Spleen (tissue), 13 donors: Measurements from ENCODE around the gene BAIAP2L1. TPM values are rescaled to one million over a fixed set of nuclear protein-coding genes. Genes with fewer than 3 reads are reported as not detected.
"Not testable (repeated sequence)": the region's sequence is repeated elsewhere in the genome, so short reads cannot be mapped to it uniquely, and the experiment has no call there.

ENCODE experiments used
- DNase-seq: peaks from one replicate; pipeline ENCODE4 v3.0.0-alpha.2; 2020
- H3K27ac ChIP-seq, 8 donors: fragments of 200-600 bp; sonication (generic) in 7 of 8; 1 replicate in 4 of 8; 2 replicates in 4 of 8; pipeline versions ENCODE4 v1.5.0 to v1.8.0; 2016 to 2021; ENCODE audit warnings: inconsistent platforms in 4 of 8, mild to moderate bottlenecking in 4 of 8, moderate library complexity in 1 of 8
- H3K27me3 ChIP-seq, 7 donors: fragments of 200-600 bp; sonication (generic) in 6 of 7; replicated peaks in 1 of 7; 1 replicate in 4 of 7; 2 replicates in 3 of 7; pipeline versions ENCODE4 v1.5.0 to v1.8.0; 2016 to 2021; ENCODE audit warnings: inconsistent platforms in 3 of 7, mild to moderate bottlenecking in 1 of 7
- H3K36me3 ChIP-seq, 6 donors: fragments of 200-600 bp; sonication (generic) in 5 of 6; 1 replicate in 4 of 6; 2 replicates in 2 of 6; pipeline versions ENCODE4 v1.5.0 to v1.8.0; 2016 to 2021; ENCODE audit warnings: inconsistent platforms in 2 of 6
- H3K4me1 ChIP-seq, 6 donors: fragments of 200-600 bp; sonication (generic) in 5 of 6; 1 replicate in 3 of 6; 2 replicates in 3 of 6; pipeline versions ENCODE4 v1.5.0 to v1.8.0; 2016 to 2021; ENCODE audit warnings: inconsistent platforms in 3 of 6
- H3K4me3 ChIP-seq, 8 donors: fragments of 200-600 bp; sonication (generic) in 7 of 8; 1 replicate in 4 of 8; 2 replicates in 4 of 8; pipeline versions ENCODE4 v1.5.0 to v1.8.0; 2016 to 2021; ENCODE audit warnings: inconsistent platforms in 4 of 8, mild to moderate bottlenecking in 4 of 8, moderate library complexity in 2 of 8
- H3K9me3 ChIP-seq, 8 donors: fragments of 200-600 bp; sonication (generic) in 7 of 8; 1 replicate in 4 of 8; 2 replicates in 4 of 8; pipeline versions ENCODE4 v1.5.0 to v1.8.0; 2016 to 2021; ENCODE audit warnings: inconsistent platforms in 4 of 8
- POLR2A ChIP-seq, 3 donors: fragments of 450-650 bp; IDR thresholded peaks; one replicate each; pipeline ENCODE4 v1.5.1; 2017; ENCODE audit warnings: antibody characterized with exemption in 3 of 3, mild to moderate bottlenecking in 1 of 3
- POLR2AphosphoS5 ChIP-seq, 3 donors: sonication (generic); formaldehyde crosslinking; IDR thresholded peaks; one replicate each; pipeline ENCODE4 v1.5.1; 2017; ENCODE audit warnings: antibody characterized with exemption in 3 of 3
- WGBS, 5 donors: extraction: QIAGEN DNeasy Blood & Tissue Kit in 3 of 5; methylation state at CpG; one replicate each; pipeline versions ENCODE4 v1.1.5 to v1.1.7; 2013 to 2018; 5-methylcytosine and 5-hydroxymethylcytosine counted together
- intact Hi-C: fragments of 100-400 bp; cut with DNase I; formaldehyde crosslinking; loops from one replicate; pipeline ENCODE4 v1.15.0; 2023; ENCODE audit warnings: low total_unique reads
- long read RNA-seq, 2 donors: transcript quantifications; one replicate each; lab custom pipeline, GENCODE V29; 2026
- polyA plus RNA-seq, 3 donors: library from polyadenylated mRNA; stranded (reverse); fragments of 200-250 nt; gene quantifications; one replicate each; pipeline ENCODE4 v1.2.1, GENCODE V29; 2013
- total RNA-seq, 7 donors: library from RNA; depleted of rRNA in 3 of 7; stranded (reverse); fragments of >200 nt in 3 of 7; fragmentation: NEBNext Ultra II Directional in 4 of 7; extraction: Animal tissue kit (Norgen Biotek cat#: 25700) in 4 of 7; gene quantifications; one replicate each; pipeline versions ENCODE4 v1.1.0 to v1.2.1, GENCODE V29; 2016 to 2021
- TF ChIP-seq, protein P1 (sequence below), 11 experiments: fragments of 200-600 bp in 7 of 11; fragments of 450-650 bp in 4 of 11; sonication (generic) in 4 of 11; IDR thresholded peaks in 8 of 11; conservative IDR thresholded peaks in 3 of 11; 1 replicate in 7 of 11; 2 replicates in 4 of 11; pipeline versions ENCODE4 v1.4.0 to v1.8.0; 2016 to 2021; ENCODE audit warnings: antibody characterized with exemption in 11 of 11, inconsistent platforms in 4 of 11, mild to moderate bottlenecking in 1 of 11
- donor health status: healthy with polysubstance abuse.
- donor health status: DM: no; HTN: no; CAD: no; lungs with moderate emphysema.
- donor health status: DM: no; HTN: no; CAD: no.
- donor health status: Bipolar disorder and iron deficiency.
- donor health status: healthy.
- donor health status: DM: no; HTN: no; CAD: no.
- donor health status: DM: yes; HTN: yes; CAD: no.

Gene BAIAP2L1
- 1 to 10 TPM in 5 of 7 donors, under 1 TPM in 2; 0.72 to 2.6 (median 2.1) TPM for total RNA-seq
- 1 to 10 TPM in 2 of 3 donors, under 1 TPM in 1; 0.76 to 1.4 (median 1.2) TPM for polyA plus RNA-seq
- long read RNA-seq, donor 1: 0 reads
- long read RNA-seq, donor 2: 0 reads

- Histone ChIP-seq H3K27me3 (peaks cover 0 to 65% (median 14%) of the 10 kb centered on the region in 7 donors), H3K4me1 (peaks cover 0 to 23% (median 13%) of the 10 kb centered on the region in 6 donors), H3K27ac (peak within 1 kb of the TSS in 3 of 8 donors; percentile 14 to 41 (median 40)), H3K9me3 (no peaks in the 10 kb centered on the region), H3K4me3 (peak within 1 kb of the TSS; percentile 35 to 77 (median 50)), H3K36me3 (no peaks in the 10 kb centered on the region)
- TF ChIP-seq POLR2A (IDR thresholded peaks at IDR 0.05) (no peak), POLR2AphosphoS5 (IDR thresholded peaks at IDR 0.05) (peak in 2 of 3 donors; percentile 52 to 68)
- TF ChIP-seq, protein P1, sequence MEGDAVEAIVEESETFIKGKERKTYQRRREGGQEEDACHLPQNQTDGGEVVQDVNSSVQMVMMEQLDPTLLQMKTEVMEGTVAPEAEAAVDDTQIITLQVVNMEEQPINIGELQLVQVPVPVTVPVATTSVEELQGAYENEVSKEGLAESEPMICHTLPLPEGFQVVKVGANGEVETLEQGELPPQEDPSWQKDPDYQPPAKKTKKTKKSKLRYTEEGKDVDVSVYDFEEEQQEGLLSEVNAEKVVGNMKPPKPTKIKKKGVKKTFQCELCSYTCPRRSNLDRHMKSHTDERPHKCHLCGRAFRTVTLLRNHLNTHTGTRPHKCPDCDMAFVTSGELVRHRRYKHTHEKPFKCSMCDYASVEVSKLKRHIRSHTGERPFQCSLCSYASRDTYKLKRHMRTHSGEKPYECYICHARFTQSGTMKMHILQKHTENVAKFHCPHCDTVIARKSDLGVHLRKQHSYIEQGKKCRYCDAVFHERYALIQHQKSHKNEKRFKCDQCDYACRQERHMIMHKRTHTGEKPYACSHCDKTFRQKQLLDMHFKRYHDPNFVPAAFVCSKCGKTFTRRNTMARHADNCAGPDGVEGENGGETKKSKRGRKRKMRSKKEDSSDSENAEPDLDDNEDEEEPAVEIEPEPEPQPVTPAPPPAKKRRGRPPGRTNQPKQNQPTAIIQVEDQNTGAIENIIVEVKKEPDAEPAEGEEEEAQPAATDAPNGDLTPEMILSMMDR (IDR thresholded peaks at IDR 0.05 in 8 of 11, conservative IDR thresholded peaks at IDR 0.05 in 3 of 11): no peak
- intact Hi-C loops: loop anchor here (10.0 kb wide), 1 partner anchor 106 kb away; no protein-coding TSS in a partner anchor
- peak; percentile 93 for DNase-seq
- WGBS, 5 donors: 1 to 2% (median 1%) methylated on average over 16 to 76 of the region's 76 CpGs
Measured at GRCh38 chr7:98400542-98401340, at the start of gene BAIAP2L1. BAIAP2L1 (minus strand) TSS chr7:98401090; CDS start chr7:98400852, 238 bp downstream.

- H3K4me3 ChIP-seq: no peak overlapping the region
- peaks cover 0 to 23% (median 16%) of the 10 kb centered on the region in 8 donors for H3K9me3 ChIP-seq
- 76 to 82% (median 77%) methylated on average over 7 of the region's 7 CpGs for WGBS, 5 donors
- no peak overlapping the region for H3K27ac ChIP-seq
- no peaks in the 10 kb centered on the region for H3K27me3 ChIP-seq
- intact Hi-C loops: no loop called here
- H3K4me1 ChIP-seq: no peaks in the 10 kb centered on the region
- no peak for DNase-seq
- no peaks in the 10 kb centered on the region for H3K36me3 ChIP-seq
- TF ChIP-seq POLR2A (IDR thresholded peaks at IDR 0.05) (no peak), POLR2AphosphoS5 (IDR thresholded peaks at IDR 0.05) (no peak)
- TF ChIP-seq, protein P1 (IDR thresholded peaks at IDR 0.05 in 8 of 11, conservative IDR thresholded peaks at IDR 0.05 in 3 of 11): no peak
Measured at GRCh38 chr7:98448766-98449165, 47.9 kb upstream of the BAIAP2L1 start.

GRCh38 chr7:98440992-98441391 is 40.1 kb upstream of the BAIAP2L1 start:
- Histone ChIP-seq H3K27me3 (peaks cover 0 to 27% (median 0%) of the 10 kb centered on the region in 7 donors), H3K9me3 (peaks cover 0 to 19% (median 7%) of the 10 kb centered on the region in 8 donors)
- H3K36me3 ChIP-seq, DNase-seq, H3K27ac ChIP-seq, H3K4me3 ChIP-seq, intact Hi-C loops, H3K4me1 ChIP-seq: not testable (repeated sequence)
- WGBS, 5 donors: 68 to 85% (median 78%) methylated on average over 2 of the region's 2 CpGs

DNA sequence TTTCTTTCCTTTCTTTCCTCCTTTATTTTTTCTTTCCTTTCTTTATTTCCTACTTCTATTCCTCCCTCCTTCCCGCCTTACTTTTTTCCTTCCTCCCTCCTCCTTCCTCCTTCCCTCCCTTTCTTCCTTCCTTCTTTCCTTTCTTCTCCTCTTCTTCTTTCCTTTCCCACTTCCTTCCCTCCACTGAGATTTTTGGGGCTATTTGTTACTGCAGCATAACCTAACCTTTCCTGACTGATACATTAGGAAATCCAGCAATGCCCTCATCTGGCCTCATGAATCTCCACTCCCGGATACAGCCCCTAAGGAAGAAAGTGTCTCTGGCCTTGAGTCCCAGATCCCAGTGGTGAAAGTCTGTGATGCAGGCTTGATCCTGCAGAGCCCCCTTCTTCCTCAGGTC is 38.6 kb upstream of the BAIAP2L1 start:
- H3K4me3 ChIP-seq: no peak overlapping the region
- intact Hi-C loops: no loop called here
- no peaks in the 10 kb centered on the region for H3K36me3 ChIP-seq
- TF ChIP-seq, protein P1 (IDR thresholded peaks at IDR 0.05 in 8 of 11, conservative IDR thresholded peaks at IDR 0.05 in 3 of 11): no peak
- H3K27me3 ChIP-seq: peaks cover 0 to 27% (median 0%) of the 10 kb centered on the region in 7 donors
- 39 to 46% (median 41%) methylated on average over 2 of the region's 2 CpGs for WGBS, 5 donors
- no peak overlapping the region for H3K27ac ChIP-seq
- no peaks in the 10 kb centered on the region for H3K4me1 ChIP-seq
- DNase-seq: no peak
- peaks cover 0 to 19% (median 7%) of the 10 kb centered on the region in 8 donors for H3K9me3 ChIP-seq
